Esophagus (tissue), 2 donors: ENCODE data around the gene FAM228B. TPM values are rescaled to one million over a fixed set of nuclear protein-coding genes. Genes with fewer than 3 reads are reported as not detected.
"Not testable (repeated sequence)": the region's sequence is repeated elsewhere in the genome, so short reads cannot be mapped to it uniquely, and the experiment has no call there.

Experiments used
- H3K27ac ChIP-seq, 2 donors: one replicate each; pipeline ENCODE4 v1.5.1; 2013; ENCODE audit warnings: low read depth in 2 of 2, mild to moderate bottlenecking in 2 of 2, inconsistent platforms in 1 of 2, low read length in 1 of 2, moderate library complexity in 1 of 2
- H3K27me3 ChIP-seq, 2 donors: one replicate each; pipeline ENCODE4 v1.6.1; 2013; ENCODE audit warnings: low read length in 2 of 2, control low read depth in 1 of 2, mild to moderate bottlenecking in 1 of 2; ENCODE audit not compliant: insufficient read depth in 2 of 2, control insufficient read depth in 1 of 2
- H3K36me3 ChIP-seq, 2 donors: one replicate each; pipeline ENCODE4 v1.6.1; 2013; ENCODE audit warnings: low read length in 1 of 2; ENCODE audit not compliant: control insufficient read depth in 2 of 2, insufficient read depth in 2 of 2
- H3K4me1 ChIP-seq, 2 donors: one replicate each; pipeline ENCODE4 v1.6.1; 2013; ENCODE audit warnings: low read length in 1 of 2; ENCODE audit not compliant: control insufficient read depth in 2 of 2, insufficient read depth in 2 of 2
- H3K4me3 ChIP-seq, 2 donors: one replicate each; pipeline ENCODE4 v1.5.1; 2013; ENCODE audit warnings: low read length in 2 of 2, mild to moderate bottlenecking in 2 of 2, low read depth in 1 of 2, moderate library complexity in 1 of 2
- H3K9me3 ChIP-seq, 2 donors: one replicate each; pipeline ENCODE4 v1.6.1; 2013; ENCODE audit warnings: mild to moderate bottlenecking in 2 of 2, low read depth in 1 of 2, low read length in 1 of 2, moderate library complexity in 1 of 2; ENCODE audit not compliant: control insufficient read depth in 2 of 2, insufficient read depth in 1 of 2
- WGBS, 2 donors: extraction: QIAGEN DNeasy Blood & Tissue Kit; methylation state at CpG; one replicate each; pipeline ENCODE4 v1.1.7; 2013; 5-methylcytosine and 5-hydroxymethylcytosine counted together
- polyA plus RNA-seq, 2 donors: library from polyadenylated mRNA; stranded (reverse); fragments of 200-250 nt; gene quantifications; one replicate each; pipeline ENCODE4 v1.2.3, GENCODE V29; 2013
- donor health status: healthy with polysubstance abuse.
- donor health status: Bipolar disorder and iron deficiency.

FAM228B gene
- polyA plus RNA-seq, 2 donors: 4.8 to 9.0 TPM

DNA sequence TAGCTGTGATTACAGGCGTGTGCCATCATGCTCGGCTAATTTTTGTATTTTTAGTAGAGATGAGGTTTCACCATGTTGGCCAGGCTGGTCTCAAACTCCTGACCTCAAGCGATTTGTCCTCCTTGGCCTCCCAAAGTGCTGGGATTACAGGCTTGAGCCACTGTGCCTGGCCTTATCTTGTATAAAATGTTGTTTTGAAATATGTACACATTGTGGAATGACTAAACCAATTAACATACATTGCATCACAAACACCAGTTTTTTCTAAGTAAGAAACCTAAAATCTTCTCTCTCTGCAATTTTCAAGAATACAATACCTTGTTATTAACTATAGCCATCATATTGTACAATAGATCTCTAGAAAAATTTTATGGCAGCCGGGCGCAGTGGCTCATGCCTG lies 17.0 kb downstream of the FAM228B start:
- not testable (repeated sequence) for H3K27me3 ChIP-seq, H3K4me3 ChIP-seq, H3K36me3 ChIP-seq, H3K4me1 ChIP-seq, H3K27ac ChIP-seq, H3K9me3 ChIP-seq
- WGBS, 2 donors: 93 to 95% methylated on average over 5 of the region's 5 CpGs

DNA sequence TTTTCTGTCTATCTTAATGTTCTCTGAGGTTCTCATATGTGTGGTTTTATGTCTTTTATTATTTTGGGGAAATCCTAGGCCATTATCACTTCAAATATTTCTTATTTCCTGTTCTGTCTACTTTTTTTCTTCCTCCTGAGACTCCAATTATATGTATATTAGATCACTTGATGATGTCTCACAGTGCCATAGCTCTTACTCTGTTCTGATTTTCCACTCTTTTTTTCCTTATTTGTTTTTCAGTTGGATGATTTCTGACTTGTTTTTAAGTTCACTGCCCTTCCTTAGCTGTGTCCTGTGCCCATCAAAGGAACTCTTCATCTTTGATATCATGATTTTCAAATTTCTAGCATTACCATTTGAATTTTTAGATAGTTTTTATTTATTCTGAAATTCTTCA lies 24.1 kb downstream of the FAM228B start:
- no peaks in the 10 kb centered on the region for H3K27me3 ChIP-seq
- H3K27ac ChIP-seq: no peak overlapping the region
- H3K4me1 ChIP-seq: no peaks in the 10 kb centered on the region
- H3K36me3 ChIP-seq: peaks cover 0 to 5% of the 10 kb centered on the region in 2 donors
- H3K4me3 ChIP-seq: no peak overlapping the region
- peaks cover 2 to 5% of the 10 kb centered on the region in 2 donors for H3K9me3 ChIP-seq

GRCh38 chr2:24152413-24153197 lies 29.3 kb downstream of the FAM228B start:
- H3K9me3 ChIP-seq: peaks cover 2 to 3% of the 10 kb centered on the region in 2 donors
- no peaks in the 10 kb centered on the region for H3K27me3 ChIP-seq
- no peak overlapping the region for H3K4me3 ChIP-seq
- no peaks in the 10 kb centered on the region for H3K4me1 ChIP-seq
- no peak overlapping the region for H3K27ac ChIP-seq
- WGBS, 2 donors: 95% methylated on average over 5 of the region's 5 CpGs
- no peaks in the 10 kb centered on the region for H3K36me3 ChIP-seq

- H3K9me3 ChIP-seq: no peaks in the 10 kb centered on the region
- no peaks in the 10 kb centered on the region for H3K27me3 ChIP-seq
- H3K4me1 ChIP-seq: no peaks in the 10 kb centered on the region
- no peak overlapping the region for H3K4me3 ChIP-seq
- H3K27ac ChIP-seq: no peak overlapping the region
- WGBS, 2 donors: 87 to 89% methylated on average over 4 of the region's 4 CpGs
- no peaks in the 10 kb centered on the region for H3K36me3 ChIP-seq
Measured at GRCh38 chr2:24153478-24153877, 30.2 kb downstream of the FAM228B start.

DNA sequence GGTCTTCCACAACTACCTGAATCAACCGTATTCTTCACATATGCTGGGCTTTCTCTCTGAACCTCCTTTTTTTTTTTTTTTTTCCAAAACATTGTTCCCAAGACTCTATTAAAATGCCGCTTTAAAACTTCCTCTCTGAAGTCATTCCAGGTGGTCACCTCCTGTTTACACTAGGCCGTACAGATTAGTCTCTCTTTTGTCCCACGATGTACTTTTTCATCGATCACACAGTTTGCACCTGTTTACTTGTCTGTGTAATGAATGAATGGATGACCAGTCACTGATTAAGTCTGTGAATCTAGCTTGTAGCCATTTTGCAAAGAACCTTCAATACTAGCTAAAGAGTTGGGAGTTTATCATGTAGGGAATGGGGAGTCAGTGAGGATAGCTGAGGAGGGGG lies 34.9 kb downstream of the FAM228B start:
- no peaks in the 10 kb centered on the region for H3K9me3 ChIP-seq
- H3K4me1 ChIP-seq: no peaks in the 10 kb centered on the region
- H3K27me3 ChIP-seq: no peaks in the 10 kb centered on the region
- no peaks in the 10 kb centered on the region for H3K36me3 ChIP-seq
- H3K4me3 ChIP-seq: no peak overlapping the region
- H3K27ac ChIP-seq: no peak overlapping the region
- 81 to 83% methylated on average over 5 of the region's 5 CpGs for WGBS, 2 donors

- 82 to 90% methylated on average over 4 of the region's 4 CpGs for WGBS, 2 donors
- Histone ChIP-seq H3K4me1 (peaks cover 0 to 2% of the 10 kb centered on the region in 2 donors), H3K4me3 (no peak overlapping the region)
Measured at GRCh38 chr2:24159708-24160107, 36.4 kb downstream of the FAM228B start.

GRCh38 chr2:24160761-24161160 lies 37.5 kb downstream of the FAM228B start:
- no peak overlapping the region for H3K4me3 ChIP-seq
- peaks cover 0 to 2% of the 10 kb centered on the region in 2 donors for H3K4me1 ChIP-seq

More at GRCh38 chr2:24159708-24160107, 36.4 kb downstream of the FAM228B start:
- no peaks in the 10 kb centered on the region for H3K9me3 ChIP-seq
- no peak overlapping the region for H3K27ac ChIP-seq
- no peaks in the 10 kb centered on the region for H3K27me3 ChIP-seq
- no peaks in the 10 kb centered on the region for H3K36me3 ChIP-seq

GRCh38 chr2:24162494-24162893 lies 39.2 kb downstream of the FAM228B start:
- Histone ChIP-seq H3K27me3 (no peaks in the 10 kb centered on the region), H3K27ac (no peak overlapping the region), H3K36me3 (no peaks in the 10 kb centered on the region), H3K9me3 (peaks cover 0 to 3% of the 10 kb centered on the region in 2 donors), H3K4me3 (no peak overlapping the region), H3K4me1 (peaks cover 0 to 2% of the 10 kb centered on the region in 2 donors)
- 93 to 100% methylated on average over 1 of the region's 1 CpG for WGBS, 2 donors

More at GRCh38 chr2:24160761-24161160, 37.5 kb downstream of the FAM228B start:
- H3K9me3 ChIP-seq: no peaks in the 10 kb centered on the region
- H3K36me3 ChIP-seq: no peaks in the 10 kb centered on the region
- H3K27ac ChIP-seq: no peak overlapping the region
- H3K27me3 ChIP-seq: no peaks in the 10 kb centered on the region

DNA sequence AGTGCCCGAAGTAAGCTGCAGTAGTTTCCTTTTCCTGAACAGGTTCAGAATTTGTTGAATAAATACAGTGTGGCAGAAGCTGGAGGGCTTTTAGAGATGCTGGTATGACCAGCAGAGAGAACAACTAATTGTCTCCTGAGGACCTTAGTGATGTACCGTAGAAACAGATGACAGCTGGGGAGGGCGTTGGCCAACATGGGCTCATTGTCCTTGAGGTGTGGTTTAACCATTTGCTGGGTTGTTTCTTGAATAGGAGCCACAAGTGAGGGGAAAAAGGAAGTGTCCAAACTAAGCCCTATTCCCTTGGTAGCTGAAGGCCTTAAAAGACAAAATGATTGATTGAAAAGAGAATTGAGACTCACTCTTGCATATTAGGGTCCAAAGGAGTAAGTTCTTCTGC lies 39.9 kb downstream of the FAM228B start:
- 72 to 73% methylated on average over 3 of the region's 3 CpGs for WGBS, 2 donors
- Histone ChIP-seq H3K36me3 (no peaks in the 10 kb centered on the region), H3K27me3 (no peaks in the 10 kb centered on the region), H3K4me1 (peaks cover 0 to 2% of the 10 kb centered on the region in 2 donors), H3K9me3 (peaks cover 0 to 3% of the 10 kb centered on the region in 2 donors), H3K4me3 (no peak overlapping the region), H3K27ac (no peak overlapping the region)

- 91 to 93% methylated on average over 2 of the region's 2 CpGs for WGBS, 2 donors
- no peaks in the 10 kb centered on the region for H3K27me3 ChIP-seq
- peaks cover 0 to 2% of the 10 kb centered on the region in 2 donors for H3K4me1 ChIP-seq
- no peak overlapping the region for H3K4me3 ChIP-seq
- no peaks in the 10 kb centered on the region for H3K36me3 ChIP-seq
- no peak overlapping the region for H3K27ac ChIP-seq
- H3K9me3 ChIP-seq: peaks cover 0 to 3% of the 10 kb centered on the region in 2 donors
Measured at GRCh38 chr2:24163601-24164000, 40.3 kb downstream of the FAM228B start.
